Nephron progenitor cell (in vitro differentiated cells): ENCODE results near the gene BRAT1.

Experiments used
- DNase-seq: peaks from one replicate; pipeline ENCODE4 v3.0.0; 2021
- H3K27ac Mint-ChIP-seq: 2 replicates; pipeline ENCODE4 v1.8.0; 2021; ENCODE audit warnings: mild to moderate bottlenecking, moderate library complexity, mixed read lengths
- H3K27me3 Mint-ChIP-seq: 2 replicates; pipeline ENCODE4 v1.8.0; 2021; ENCODE audit warnings: mild to moderate bottlenecking, low read depth, mixed read lengths; ENCODE audit not compliant: poor library complexity
- H3K36me3 Mint-ChIP-seq: 2 replicates; pipeline ENCODE4 v1.8.0; 2021; ENCODE audit warnings: low read depth, mixed read lengths
- H3K4me1 Mint-ChIP-seq: 2 replicates; pipeline ENCODE4 v1.8.0; 2021; ENCODE audit warnings: mixed read lengths
- H3K4me3 Mint-ChIP-seq: 2 replicates; pipeline ENCODE4 v1.8.0; 2021; ENCODE audit warnings: mild to moderate bottlenecking, moderate library complexity, mixed read lengths
- H3K9me3 Mint-ChIP-seq: 2 replicates; pipeline ENCODE4 v1.8.0; 2021; ENCODE audit warnings: mild to moderate bottlenecking, moderate library complexity, mixed read lengths
- TF ChIP-seq, protein P1 (sequence below): fragments of 200-600 bp; sonication (generic); IDR thresholded peaks from 2 replicates; pipeline ENCODE4 v1.5.0; 2021; ENCODE audit warnings: antibody characterized with exemption

Gene BRAT1

GRCh38 chr7:2507917-2508306 is 47.4 kb downstream of the BRAT1 start:
- Mint-ChIP-seq H3K4me3 (no peak overlapping the region), H3K27me3 (no peaks in the 10 kb centered on the region), H3K36me3 (no peaks in the 10 kb centered on the region), H3K9me3 (no peaks in the 10 kb centered on the region), H3K27ac (peak overlapping the region; percentile 64), H3K4me1 (peaks cover 52% of the 10 kb centered on the region)
- DNase-seq, result no peak
- TF ChIP-seq, protein P1, sequence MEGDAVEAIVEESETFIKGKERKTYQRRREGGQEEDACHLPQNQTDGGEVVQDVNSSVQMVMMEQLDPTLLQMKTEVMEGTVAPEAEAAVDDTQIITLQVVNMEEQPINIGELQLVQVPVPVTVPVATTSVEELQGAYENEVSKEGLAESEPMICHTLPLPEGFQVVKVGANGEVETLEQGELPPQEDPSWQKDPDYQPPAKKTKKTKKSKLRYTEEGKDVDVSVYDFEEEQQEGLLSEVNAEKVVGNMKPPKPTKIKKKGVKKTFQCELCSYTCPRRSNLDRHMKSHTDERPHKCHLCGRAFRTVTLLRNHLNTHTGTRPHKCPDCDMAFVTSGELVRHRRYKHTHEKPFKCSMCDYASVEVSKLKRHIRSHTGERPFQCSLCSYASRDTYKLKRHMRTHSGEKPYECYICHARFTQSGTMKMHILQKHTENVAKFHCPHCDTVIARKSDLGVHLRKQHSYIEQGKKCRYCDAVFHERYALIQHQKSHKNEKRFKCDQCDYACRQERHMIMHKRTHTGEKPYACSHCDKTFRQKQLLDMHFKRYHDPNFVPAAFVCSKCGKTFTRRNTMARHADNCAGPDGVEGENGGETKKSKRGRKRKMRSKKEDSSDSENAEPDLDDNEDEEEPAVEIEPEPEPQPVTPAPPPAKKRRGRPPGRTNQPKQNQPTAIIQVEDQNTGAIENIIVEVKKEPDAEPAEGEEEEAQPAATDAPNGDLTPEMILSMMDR, result no peak

- Mint-ChIP-seq H3K27ac (no peak overlapping the region), H3K27me3 (no peaks in the 10 kb centered on the region), H3K4me1 (peaks cover 47% of the 10 kb centered on the region), H3K4me3 (no peak overlapping the region), H3K9me3 (no peaks in the 10 kb centered on the region), H3K36me3 (no peaks in the 10 kb centered on the region)
- DNase-seq, result no peak
- TF ChIP-seq, protein P1, result no peak
Observed at GRCh38 chr7:2507208-2507916, 48.0 kb downstream of the BRAT1 start.

- H3K9me3 Mint-ChIP-seq, result no peaks in the 10 kb centered on the region
Observed at GRCh38 chr7:2505401-2505800, 49.9 kb downstream of the BRAT1 start.

DNA sequence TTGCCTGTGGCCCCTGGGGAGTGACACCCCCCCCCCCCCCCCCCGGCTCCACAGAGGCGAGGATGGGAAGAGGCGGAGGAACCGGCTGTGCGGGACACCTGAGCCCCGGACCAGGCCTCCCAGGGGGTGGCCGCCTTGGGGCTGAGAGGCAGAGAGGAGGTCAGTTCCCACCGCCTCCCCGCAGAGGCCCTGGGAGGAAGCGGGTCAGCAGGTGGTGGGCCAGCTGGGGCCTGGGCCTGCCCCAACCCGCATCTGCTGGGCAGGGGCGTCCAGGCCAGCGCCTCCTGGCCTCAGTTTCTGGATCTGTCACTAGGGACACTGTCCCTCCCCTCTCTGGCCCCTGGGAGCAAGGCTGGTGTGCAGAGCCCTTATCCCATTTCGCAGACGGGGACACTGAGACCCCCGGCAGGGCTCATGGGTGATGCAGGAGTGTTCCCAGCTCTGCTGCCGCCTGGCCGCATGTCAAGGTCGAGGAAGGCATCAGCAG is 50.4 kb downstream of the BRAT1 start:
- peaks cover 46% of the 10 kb centered on the region for H3K4me1 Mint-ChIP-seq
- no peaks in the 10 kb centered on the region for H3K36me3 Mint-ChIP-seq
- TF ChIP-seq, protein P1, result no peak
- H3K27me3 Mint-ChIP-seq, result no peaks in the 10 kb centered on the region
- no peak overlapping the region for H3K27ac Mint-ChIP-seq
- no peak overlapping the region for H3K4me3 Mint-ChIP-seq
- DNase-seq, result no peak
- H3K9me3 Mint-ChIP-seq, result no peaks in the 10 kb centered on the region

More at GRCh38 chr7:2505401-2505800, 49.9 kb downstream of the BRAT1 start:
- no peak for DNase-seq
- H3K27me3 Mint-ChIP-seq, result no peaks in the 10 kb centered on the region
- TF ChIP-seq, protein P1, result no peak
- H3K27ac Mint-ChIP-seq, result no peak overlapping the region
- H3K4me3 Mint-ChIP-seq, result no peak overlapping the region
- no peaks in the 10 kb centered on the region for H3K36me3 Mint-ChIP-seq
- peaks cover 47% of the 10 kb centered on the region for H3K4me1 Mint-ChIP-seq

DNA sequence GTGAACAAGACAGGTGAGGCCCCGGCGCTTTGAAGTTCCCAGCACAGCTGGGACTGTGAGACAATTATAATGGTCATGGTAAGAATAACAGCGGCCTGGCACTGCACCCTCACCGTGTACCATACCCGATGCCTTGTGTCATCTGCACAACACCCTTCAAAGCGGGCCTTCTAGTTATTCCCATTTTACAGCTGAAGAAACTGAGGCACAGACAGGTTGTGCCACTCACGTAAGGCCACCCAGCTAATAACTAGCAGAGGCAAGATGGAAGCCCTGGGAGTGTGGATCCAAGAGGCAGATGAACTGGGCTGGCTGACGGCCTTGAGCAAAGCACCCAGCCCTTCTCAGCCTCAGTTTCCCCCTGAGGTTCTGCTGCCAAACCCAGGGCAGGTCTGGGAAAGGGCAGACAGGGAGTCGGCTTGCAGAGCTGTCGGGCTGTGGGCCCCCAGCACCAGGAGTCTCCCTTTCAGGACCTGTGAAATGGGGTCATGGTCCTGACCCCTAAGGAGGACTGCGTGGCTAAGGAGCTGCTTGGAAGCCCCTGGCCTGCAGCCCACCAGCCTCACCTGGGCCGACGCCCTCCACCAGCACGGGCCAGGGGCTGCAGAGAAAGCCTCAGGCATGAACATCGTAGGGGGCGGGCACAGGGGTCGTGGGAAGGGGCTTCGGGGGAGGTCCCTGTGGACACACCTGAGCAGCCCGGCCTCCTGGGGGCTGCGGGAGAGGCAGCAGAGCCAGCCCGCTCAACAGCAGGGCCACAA is 51.0 kb downstream of the BRAT1 start:
- Mint-ChIP-seq H3K27ac (no peak overlapping the region), H3K9me3 (no peaks in the 10 kb centered on the region), H3K36me3 (no peaks in the 10 kb centered on the region), H3K4me1 (peaks cover 46% of the 10 kb centered on the region), H3K27me3 (no peaks in the 10 kb centered on the region), H3K4me3 (no peak overlapping the region)
- DNase-seq, result no peak
- TF ChIP-seq, protein P1, result no peak
